ENCODE data around the gene HNRNPDL.

HNRNPDL gene

DNA sequence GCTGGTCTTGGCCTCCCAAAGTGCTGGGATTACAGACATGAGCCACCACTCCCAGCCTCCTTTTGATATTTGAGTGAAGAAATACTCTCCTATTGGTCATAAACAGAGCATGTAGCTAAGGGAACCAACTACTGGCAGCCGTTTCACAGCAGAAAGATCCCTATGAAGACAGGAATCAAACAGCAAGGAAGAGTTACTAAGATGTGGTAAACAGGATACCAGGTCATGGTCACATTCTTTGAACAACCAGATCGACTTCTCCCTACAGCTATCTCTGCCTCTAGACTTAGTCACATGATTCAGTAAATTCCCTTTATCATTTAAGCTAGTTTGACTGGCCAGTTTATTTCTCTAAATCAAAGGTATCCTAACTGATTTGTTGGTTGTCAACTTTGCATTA is 47.5 kb downstream of the HNRNPDL start:
- no peaks in the 10 kb centered on the region for H3F3A ChIP-seq (ENCODE audit: insufficient read depth, low read length)
- no peak overlapping the region for H3K4me3 ChIP-seq (ENCODE audit: low read depth, low read length, poor library complexity, severe bottlenecking)
- no peak overlapping the region for H3K27ac ChIP-seq (ENCODE audit: low read depth, low read length, poor library complexity, severe bottlenecking)
- no peaks in the 10 kb centered on the region for H3K9me2 ChIP-seq (ENCODE audit: low read depth, low read length)
- H3K4me1 ChIP-seq (ENCODE audit: insufficient read depth, low read length, severe bottlenecking), result no peaks in the 10 kb centered on the region
- peaks cover 10% of the 10 kb centered on the region for H3K9me3 ChIP-seq (ENCODE audit: low read length)
- no peak overlapping the region for H3K9ac ChIP-seq (ENCODE audit: low read length)
- TF ChIP-seq EZH2 (IDR thresholded peaks at IDR 0.05; ENCODE audit: borderline replicate concordance, low read length), result no peak
- TF ChIP-seq, protein P1, sequence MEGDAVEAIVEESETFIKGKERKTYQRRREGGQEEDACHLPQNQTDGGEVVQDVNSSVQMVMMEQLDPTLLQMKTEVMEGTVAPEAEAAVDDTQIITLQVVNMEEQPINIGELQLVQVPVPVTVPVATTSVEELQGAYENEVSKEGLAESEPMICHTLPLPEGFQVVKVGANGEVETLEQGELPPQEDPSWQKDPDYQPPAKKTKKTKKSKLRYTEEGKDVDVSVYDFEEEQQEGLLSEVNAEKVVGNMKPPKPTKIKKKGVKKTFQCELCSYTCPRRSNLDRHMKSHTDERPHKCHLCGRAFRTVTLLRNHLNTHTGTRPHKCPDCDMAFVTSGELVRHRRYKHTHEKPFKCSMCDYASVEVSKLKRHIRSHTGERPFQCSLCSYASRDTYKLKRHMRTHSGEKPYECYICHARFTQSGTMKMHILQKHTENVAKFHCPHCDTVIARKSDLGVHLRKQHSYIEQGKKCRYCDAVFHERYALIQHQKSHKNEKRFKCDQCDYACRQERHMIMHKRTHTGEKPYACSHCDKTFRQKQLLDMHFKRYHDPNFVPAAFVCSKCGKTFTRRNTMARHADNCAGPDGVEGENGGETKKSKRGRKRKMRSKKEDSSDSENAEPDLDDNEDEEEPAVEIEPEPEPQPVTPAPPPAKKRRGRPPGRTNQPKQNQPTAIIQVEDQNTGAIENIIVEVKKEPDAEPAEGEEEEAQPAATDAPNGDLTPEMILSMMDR (IDR thresholded peaks at IDR 0.05; ENCODE audit: low read length), result no peak
- peaks cover 4% of the 10 kb centered on the region for H3K27me3 ChIP-seq (ENCODE audit: insufficient read depth, low read length)
- no peaks in the 10 kb centered on the region for H4K20me1 ChIP-seq (ENCODE audit: insufficient read depth, low read length)
- H2AFZ ChIP-seq (ENCODE audit: low read length), result no peak overlapping the region
- no peaks in the 10 kb centered on the region for H3K79me2 ChIP-seq (ENCODE audit: insufficient read depth, low read length)
- no peak overlapping the region for H3K4me2 ChIP-seq (ENCODE audit: low read length)
- H3K36me3 ChIP-seq (ENCODE audit: insufficient read depth, low read length), result no peaks in the 10 kb centered on the region; the same call in 1 of the 2 replicates

DNA sequence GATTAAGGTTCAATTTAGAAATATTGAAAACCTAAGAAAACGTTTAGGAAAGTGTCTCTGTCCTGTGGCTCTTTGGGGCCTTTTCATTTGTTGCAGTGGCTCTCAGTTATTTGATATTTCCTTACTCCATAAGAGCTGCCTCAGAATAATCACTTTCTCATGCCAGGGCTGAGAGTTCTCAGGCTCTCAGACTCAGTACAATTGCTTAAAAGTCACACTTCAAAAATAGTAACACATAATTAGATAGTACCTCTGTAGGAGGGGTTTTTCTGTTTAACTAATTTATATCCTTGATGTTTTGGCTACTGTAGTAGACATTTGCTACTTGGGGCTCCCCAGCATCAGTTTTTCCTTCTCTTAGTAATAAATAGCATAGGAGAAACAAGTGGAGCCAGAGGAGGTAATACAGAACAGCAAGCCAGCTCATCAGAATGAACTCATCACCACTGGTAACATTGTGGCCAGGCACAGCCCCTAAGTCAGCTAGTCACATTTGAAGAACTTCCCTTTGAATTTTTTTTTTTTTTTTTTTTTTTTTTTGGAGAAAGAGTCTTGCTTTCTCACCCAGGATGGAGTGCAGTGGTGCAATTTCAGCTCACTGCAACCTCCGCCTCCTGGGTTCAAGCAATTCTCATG is 48.5 kb downstream of the HNRNPDL start:
- no peak overlapping the region for H3K4me3 ChIP-seq (ENCODE audit: low read depth, low read length, poor library complexity, severe bottlenecking)
- H3K4me2 ChIP-seq (ENCODE audit: low read length), result no peak overlapping the region
- TF ChIP-seq EZH2 (IDR thresholded peaks at IDR 0.05; ENCODE audit: borderline replicate concordance, low read length), result no peak
- TF ChIP-seq, protein P1 (IDR thresholded peaks at IDR 0.05; ENCODE audit: low read length), result no peak
- no peak overlapping the region for H3K9ac ChIP-seq (ENCODE audit: low read length)
- H3K27me3 ChIP-seq (ENCODE audit: insufficient read depth, low read length), result peaks cover 4% of the 10 kb centered on the region
- H3K36me3 ChIP-seq (ENCODE audit: insufficient read depth, low read length), result no peaks in the 10 kb centered on the region; the same call in 1 of the 2 replicates
- H3K79me2 ChIP-seq (ENCODE audit: insufficient read depth, low read length), result no peaks in the 10 kb centered on the region
- no peaks in the 10 kb centered on the region for H3K9me2 ChIP-seq (ENCODE audit: low read depth, low read length)
- H3K4me1 ChIP-seq (ENCODE audit: insufficient read depth, low read length, severe bottlenecking), result no peaks in the 10 kb centered on the region
- H3K27ac ChIP-seq (ENCODE audit: low read depth, low read length, poor library complexity, severe bottlenecking), result no peak overlapping the region
- H4K20me1 ChIP-seq (ENCODE audit: insufficient read depth, low read length), result no peaks in the 10 kb centered on the region
- no peaks in the 10 kb centered on the region for H3F3A ChIP-seq (ENCODE audit: insufficient read depth, low read length)
- peaks cover 10% of the 10 kb centered on the region for H3K9me3 ChIP-seq (ENCODE audit: low read length)
- no peak overlapping the region for H2AFZ ChIP-seq (ENCODE audit: low read length)

DNA sequence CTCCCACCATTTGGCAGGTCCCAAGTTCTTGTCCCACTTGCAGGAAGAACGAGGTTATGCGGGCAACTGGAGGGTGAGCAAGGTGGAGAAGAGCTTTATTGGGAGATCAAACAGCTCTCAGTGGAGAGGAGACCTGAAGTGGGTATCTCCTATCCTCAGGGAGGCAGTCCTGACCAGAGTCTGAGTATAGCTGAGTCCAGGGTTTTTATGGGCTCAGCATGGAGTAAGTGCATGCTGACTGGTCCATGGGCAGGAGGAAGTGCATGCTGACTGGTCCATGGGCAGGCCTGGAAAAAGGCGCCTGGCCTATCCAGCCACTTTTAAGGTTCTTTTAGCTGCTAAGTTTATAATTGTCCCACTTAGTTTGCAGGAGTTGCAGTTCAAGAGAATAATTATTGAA is 49.0 kb downstream of the HNRNPDL start:
- Histone ChIP-seq H3K27ac (ENCODE audit: low read depth, low read length, poor library complexity, severe bottlenecking) (no peak overlapping the region), H3K9me3 (ENCODE audit: low read length) (peaks cover 10% of the 10 kb centered on the region), H3K27me3 (ENCODE audit: insufficient read depth, low read length) (peaks cover 4% of the 10 kb centered on the region), H3K4me1 (ENCODE audit: insufficient read depth, low read length, severe bottlenecking) (peaks cover 1% of the 10 kb centered on the region), H3K4me2 (ENCODE audit: low read length) (no peak overlapping the region), H3K9ac (ENCODE audit: low read length) (no peak overlapping the region), H3K4me3 (ENCODE audit: low read depth, low read length, poor library complexity, severe bottlenecking) (no peak overlapping the region), H3K36me3 (ENCODE audit: insufficient read depth, low read length) (peaks cover 3% of the 10 kb centered on the region; the same call in 1 of the 2 replicates), H3F3A (ENCODE audit: insufficient read depth, low read length) (no peaks in the 10 kb centered on the region), H3K79me2 (ENCODE audit: insufficient read depth, low read length) (no peaks in the 10 kb centered on the region), H2AFZ (ENCODE audit: low read length) (no peak overlapping the region), H4K20me1 (ENCODE audit: insufficient read depth, low read length) (no peaks in the 10 kb centered on the region), H3K9me2 (ENCODE audit: low read depth, low read length) (no peaks in the 10 kb centered on the region)
- TF ChIP-seq, protein P1 (IDR thresholded peaks at IDR 0.05; ENCODE audit: low read length), result no peak

All from OCI-LY1 (cell line).